ENCODE data around the gene ACTR3C.

The ACTR3C gene

DNA sequence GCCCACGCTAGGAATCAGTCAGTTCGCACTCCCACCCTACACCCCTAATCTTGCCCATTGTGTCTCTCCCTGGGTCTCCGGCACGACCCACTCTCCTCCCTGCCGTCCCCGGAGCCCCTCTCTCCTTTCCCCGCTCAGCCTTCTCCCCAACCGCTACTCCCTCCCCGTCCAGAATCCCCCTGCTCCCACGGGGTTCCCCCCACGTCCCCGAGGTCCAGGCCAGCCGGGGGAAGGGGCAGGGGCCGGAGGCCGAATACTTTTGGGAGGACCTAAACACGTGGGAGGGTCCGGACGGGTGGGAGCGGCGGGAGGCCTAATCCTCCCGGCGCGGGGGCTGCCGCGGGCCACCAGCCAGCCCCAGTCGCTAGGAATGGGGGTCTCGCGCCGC lies 17.5 kb upstream of the ACTR3C start:
- H3K4me3 ChIP-seq (ENCODE audit: low read length), result peak overlapping the region; percentile 79

GRCh38 chr7:150340024-150340749 lies 16.8 kb upstream of the ACTR3C start:
- H3K4me3 ChIP-seq (ENCODE audit: low read length), result peak overlapping the region; percentile 79
- no peak overlapping the region for H3K27ac ChIP-seq (ENCODE audit: low read length)

More for the DNA sequence above, 17.5 kb upstream of the ACTR3C start:
- Histone ChIP-seq H3K27ac (ENCODE audit: low read length) (no peak overlapping the region), H3K36me3 (ENCODE audit: insufficient read depth, low read depth, low read length) (peaks cover 36% of the 10 kb centered on the region), H3K9me3 (ENCODE audit: insufficient read depth, low read depth, low read length) (no peaks in the 10 kb centered on the region; the same call in 1 of the 2 replicates), H3K27me3 (ENCODE audit: insufficient read depth, low read length) (peaks cover 34% of the 10 kb centered on the region), H3K4me1 (ENCODE audit: insufficient read depth, low read length) (peaks cover 16% of the 10 kb centered on the region), H3K9ac (ENCODE audit: low read depth, low read length) (peak overlapping the region; percentile 79; the same call in 1 of the 2 replicates)

DNA sequence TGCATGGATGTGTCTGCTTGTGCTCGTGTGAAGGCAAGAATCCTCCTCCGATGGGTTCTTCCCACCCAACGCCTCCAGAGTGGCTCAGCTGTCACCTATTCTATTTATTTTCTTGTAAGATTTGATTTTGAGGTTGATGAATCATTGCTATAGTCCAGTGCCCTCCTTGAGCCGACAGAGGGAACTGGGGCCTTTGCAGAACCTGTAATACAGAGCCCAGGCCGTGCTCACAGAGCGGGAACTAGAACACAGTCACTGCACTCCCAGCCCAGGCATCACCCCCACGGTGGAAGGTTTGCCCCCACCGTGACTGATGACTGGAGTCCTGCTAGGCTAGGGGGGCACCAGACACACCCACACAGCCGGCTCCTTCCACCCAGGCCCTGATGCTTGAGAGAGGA lies 16.1 kb upstream of the ACTR3C start:
- Histone ChIP-seq H3K9ac (ENCODE audit: low read depth, low read length) (peak overlapping the region; percentile 68; the same call in 1 of the 2 replicates), H3K27me3 (ENCODE audit: insufficient read depth, low read length) (peaks cover 34% of the 10 kb centered on the region), H3K4me1 (ENCODE audit: insufficient read depth, low read length) (peaks cover 24% of the 10 kb centered on the region), H3K4me3 (ENCODE audit: low read length) (peak overlapping the region; percentile 79; the same call in 1 of the 2 replicates), H3K9me3 (ENCODE audit: insufficient read depth, low read depth, low read length) (no peaks in the 10 kb centered on the region; the same call in 1 of the 2 replicates), H3K36me3 (ENCODE audit: insufficient read depth, low read depth, low read length) (peaks cover 39% of the 10 kb centered on the region), H3K27ac (ENCODE audit: low read length) (no peak overlapping the region)

More at GRCh38 chr7:150340024-150340749, 16.8 kb upstream of the ACTR3C start:
- no peaks in the 10 kb centered on the region; the same call in 1 of the 2 replicates for H3K9me3 ChIP-seq (ENCODE audit: insufficient read depth, low read depth, low read length)
- peaks cover 34% of the 10 kb centered on the region for H3K27me3 ChIP-seq (ENCODE audit: insufficient read depth, low read length)
- H3K4me1 ChIP-seq (ENCODE audit: insufficient read depth, low read length), result peaks cover 23% of the 10 kb centered on the region
- peaks cover 39% of the 10 kb centered on the region for H3K36me3 ChIP-seq (ENCODE audit: insufficient read depth, low read depth, low read length)
- peak overlapping the region; percentile 79; the same call in 1 of the 2 replicates for H3K9ac ChIP-seq (ENCODE audit: low read depth, low read length)

DNA sequence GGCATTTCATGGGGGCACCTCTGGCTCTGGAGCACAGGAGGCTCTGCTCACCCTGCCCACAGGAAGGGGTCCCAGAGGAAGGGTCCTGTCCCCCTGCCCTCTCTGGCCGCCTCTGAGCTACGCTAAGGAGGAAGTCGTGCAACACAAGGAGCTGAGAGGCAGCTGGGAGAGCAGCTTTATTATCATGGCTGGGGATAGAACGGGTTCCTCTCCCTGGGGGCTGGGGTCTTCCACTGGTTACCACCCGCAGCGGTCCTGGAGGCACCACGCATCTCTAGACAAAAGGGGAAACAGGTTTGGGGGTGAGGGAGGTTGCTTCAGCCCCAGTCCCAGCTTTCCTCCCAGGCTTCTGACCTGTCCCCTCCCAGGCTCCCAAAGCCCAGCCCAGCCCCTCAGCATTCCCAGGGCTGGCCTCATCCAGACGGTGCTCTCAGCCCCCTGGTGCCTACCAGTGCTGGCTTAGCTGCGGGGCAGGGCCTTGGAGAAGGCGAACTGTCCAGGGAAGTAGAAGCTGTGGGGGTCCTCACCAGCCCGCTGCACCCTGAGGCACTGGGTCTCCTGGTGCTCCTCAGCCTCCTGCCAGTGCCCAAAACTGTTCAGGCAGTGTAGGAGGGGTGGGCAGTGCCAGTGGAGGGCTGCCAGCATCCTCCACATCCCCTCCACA lies 15.0 kb upstream of the ACTR3C start:
- Histone ChIP-seq H3K4me3 (ENCODE audit: low read length) (no peak overlapping the region), H3K9ac (ENCODE audit: low read depth, low read length) (no peak overlapping the region), H3K36me3 (ENCODE audit: insufficient read depth, low read depth, low read length) (peaks cover 47% of the 10 kb centered on the region), H3K9me3 (ENCODE audit: insufficient read depth, low read depth, low read length) (no peaks in the 10 kb centered on the region), H3K27me3 (ENCODE audit: insufficient read depth, low read length) (peaks cover 24% of the 10 kb centered on the region), H3K4me1 (ENCODE audit: insufficient read depth, low read length) (peaks cover 24% of the 10 kb centered on the region), H3K27ac (ENCODE audit: low read length) (no peak overlapping the region)

GRCh38 chr7:150337659-150338081 lies 14.3 kb upstream of the ACTR3C start:
- H3K4me1 ChIP-seq (ENCODE audit: insufficient read depth, low read length), result peaks cover 24% of the 10 kb centered on the region

GRCh38 chr7:150337179-150337578 lies 13.8 kb upstream of the ACTR3C start:
- Histone ChIP-seq H3K4me1 (ENCODE audit: insufficient read depth, low read length) (peaks cover 21% of the 10 kb centered on the region), H3K9me3 (ENCODE audit: insufficient read depth, low read depth, low read length) (no peaks in the 10 kb centered on the region), H3K4me3 (ENCODE audit: low read length) (no peak overlapping the region), H3K36me3 (ENCODE audit: insufficient read depth, low read depth, low read length) (peaks cover 57% of the 10 kb centered on the region), H3K27ac (ENCODE audit: low read length) (no peak overlapping the region), H3K9ac (ENCODE audit: low read depth, low read length) (no peak overlapping the region), H3K27me3 (ENCODE audit: insufficient read depth, low read length) (peaks cover 13% of the 10 kb centered on the region)

More at GRCh38 chr7:150337659-150338081, 14.3 kb upstream of the ACTR3C start:
- no peaks in the 10 kb centered on the region for H3K9me3 ChIP-seq (ENCODE audit: insufficient read depth, low read depth, low read length)
- H3K27me3 ChIP-seq (ENCODE audit: insufficient read depth, low read length), result peaks cover 18% of the 10 kb centered on the region
- peaks cover 53% of the 10 kb centered on the region for H3K36me3 ChIP-seq (ENCODE audit: insufficient read depth, low read depth, low read length)
- H3K4me3 ChIP-seq (ENCODE audit: low read length), result no peak overlapping the region
- H3K9ac ChIP-seq (ENCODE audit: low read depth, low read length), result no peak overlapping the region
- H3K27ac ChIP-seq (ENCODE audit: low read length), result no peak overlapping the region

DNA sequence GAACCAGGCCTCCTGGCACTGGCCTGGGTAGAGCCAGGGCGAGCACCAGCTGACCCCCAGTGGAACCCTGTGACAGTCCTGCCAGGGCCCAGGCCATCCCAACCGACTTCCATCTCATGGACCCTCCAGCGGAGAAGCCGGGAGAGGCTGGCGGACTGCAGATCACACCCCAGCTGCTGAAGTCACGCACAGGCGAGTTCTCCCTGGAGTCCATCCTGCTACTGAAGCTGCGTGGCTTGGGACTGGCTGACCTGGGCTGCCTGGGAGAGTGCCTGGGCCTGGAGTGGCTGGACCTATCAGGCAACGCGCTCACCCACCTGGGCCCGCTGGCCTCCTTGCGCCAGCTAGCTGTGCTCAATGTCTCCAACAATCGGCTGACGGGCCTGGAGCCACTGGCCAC lies 13.4 kb upstream of the ACTR3C start:
- no peaks in the 10 kb centered on the region for H3K9me3 ChIP-seq (ENCODE audit: insufficient read depth, low read depth, low read length)
- H3K27ac ChIP-seq (ENCODE audit: low read length), result no peak overlapping the region
- peaks cover 17% of the 10 kb centered on the region for H3K4me1 ChIP-seq (ENCODE audit: insufficient read depth, low read length)
- H3K27me3 ChIP-seq (ENCODE audit: insufficient read depth, low read length), result peaks cover 9% of the 10 kb centered on the region
- H3K36me3 ChIP-seq (ENCODE audit: insufficient read depth, low read depth, low read length), result peaks cover 61% of the 10 kb centered on the region
- H3K9ac ChIP-seq (ENCODE audit: low read depth, low read length), result no peak overlapping the region; the same call in 1 of the 2 replicates
- no peak overlapping the region for H3K4me3 ChIP-seq (ENCODE audit: low read length)

DNA sequence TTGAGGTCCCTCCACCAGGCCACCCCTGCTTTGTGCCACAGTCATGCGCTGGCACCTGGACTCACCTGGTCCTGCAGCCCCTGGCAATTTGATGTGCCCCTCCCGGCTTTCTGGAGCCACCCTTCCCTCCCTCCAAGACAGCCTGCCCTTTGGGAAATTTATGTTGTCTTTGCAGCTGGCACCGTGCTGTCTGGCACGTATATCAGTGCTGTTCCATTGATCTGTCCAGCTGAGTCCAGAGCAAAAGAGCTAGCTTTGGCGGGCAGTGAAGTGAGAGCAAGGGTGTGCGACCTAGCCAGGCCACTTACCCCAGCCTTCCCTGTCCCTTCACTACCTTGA lies 12.4 kb upstream of the ACTR3C start:
- H3K9ac ChIP-seq (ENCODE audit: low read depth, low read length), result peak overlapping the region; percentile 74; the same call in 1 of the 2 replicates
- peaks cover 71% of the 10 kb centered on the region for H3K36me3 ChIP-seq (ENCODE audit: insufficient read depth, low read depth, low read length)
- no peaks in the 10 kb centered on the region for H3K9me3 ChIP-seq (ENCODE audit: insufficient read depth, low read depth, low read length)
- H3K27me3 ChIP-seq (ENCODE audit: insufficient read depth, low read length), result peaks cover 1% of the 10 kb centered on the region; the same call in 1 of the 2 replicates
- peaks cover 17% of the 10 kb centered on the region for H3K4me1 ChIP-seq (ENCODE audit: insufficient read depth, low read length)
- H3K4me3 ChIP-seq (ENCODE audit: low read length), result peak overlapping the region; percentile 45; the same call in 1 of the 2 replicates
- peak overlapping the region; percentile 88 for H3K27ac ChIP-seq (ENCODE audit: low read length)

DNA sequence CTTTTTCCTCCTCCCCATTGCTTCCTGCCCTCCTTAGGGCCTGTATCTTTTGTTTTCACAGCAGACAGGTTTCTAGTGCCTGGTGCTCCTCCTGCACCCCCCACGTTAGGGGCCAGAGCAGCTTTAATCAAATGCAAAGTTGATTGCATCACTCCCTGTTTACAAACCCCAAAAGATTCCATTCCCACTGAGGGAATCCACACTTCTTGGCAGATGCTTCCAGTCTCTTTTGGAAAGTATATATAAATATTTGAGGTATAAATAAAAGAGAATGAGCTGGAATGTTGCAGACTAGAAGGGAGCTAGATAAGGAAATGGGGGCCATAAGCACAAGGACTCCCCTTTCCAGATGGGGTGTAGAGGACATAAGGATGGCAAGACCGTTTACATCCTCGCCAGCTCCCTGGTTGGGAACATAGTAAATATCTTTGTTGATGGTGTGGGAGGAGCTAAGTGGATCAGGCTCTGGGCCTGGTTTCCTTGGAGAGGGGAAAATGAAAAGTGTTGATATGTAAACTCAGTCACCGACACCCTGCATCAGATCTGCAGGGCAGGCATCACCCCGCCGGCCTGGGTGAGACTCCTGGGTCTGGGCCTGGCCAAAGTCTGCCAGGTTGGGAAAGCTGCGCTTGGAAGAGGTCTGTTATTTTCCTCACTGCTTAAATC lies 11.9 kb upstream of the ACTR3C start:
- H3K9ac ChIP-seq (ENCODE audit: low read depth, low read length), result peak overlapping the region; percentile 74; the same call in 1 of the 2 replicates
- H3K27ac ChIP-seq (ENCODE audit: low read length), result peak overlapping the region; percentile 88
- peaks cover 17% of the 10 kb centered on the region for H3K4me1 ChIP-seq (ENCODE audit: insufficient read depth, low read length)
- peaks cover 76% of the 10 kb centered on the region for H3K36me3 ChIP-seq (ENCODE audit: insufficient read depth, low read depth, low read length)
- H3K4me3 ChIP-seq (ENCODE audit: low read length), result peak overlapping the region; percentile 45; the same call in 1 of the 2 replicates
- no peaks in the 10 kb centered on the region for H3K9me3 ChIP-seq (ENCODE audit: insufficient read depth, low read depth, low read length)
- H3K27me3 ChIP-seq (ENCODE audit: insufficient read depth, low read length), result no peaks in the 10 kb centered on the region

DNA sequence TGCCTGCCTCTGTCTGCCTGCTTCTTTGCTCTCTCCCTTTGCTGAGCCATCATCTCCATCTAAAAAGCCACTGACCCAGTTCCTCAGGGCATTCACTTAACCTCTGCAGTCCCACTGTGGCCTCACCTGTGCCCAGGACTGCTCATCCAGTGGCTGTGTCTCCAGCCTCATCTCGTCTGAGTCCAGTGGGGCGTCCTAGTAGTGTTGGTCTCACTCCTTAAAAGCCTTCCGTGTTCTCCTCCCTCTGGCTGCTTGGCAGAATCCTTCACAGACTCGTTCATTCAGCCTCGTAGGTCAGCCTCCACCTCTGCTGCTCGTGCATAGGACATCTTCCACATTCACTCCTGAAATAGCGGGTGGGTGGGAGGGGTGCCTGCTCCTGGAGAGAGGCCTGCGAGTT lies 10.8 kb upstream of the ACTR3C start:
- Histone ChIP-seq H3K27ac (ENCODE audit: low read length) (no peak overlapping the region), H3K9ac (ENCODE audit: low read depth, low read length) (no peak overlapping the region), H3K9me3 (ENCODE audit: insufficient read depth, low read depth, low read length) (no peaks in the 10 kb centered on the region), H3K36me3 (ENCODE audit: insufficient read depth, low read depth, low read length) (peaks cover 77% of the 10 kb centered on the region), H3K4me1 (ENCODE audit: insufficient read depth, low read length) (peaks cover 26% of the 10 kb centered on the region), H3K4me3 (ENCODE audit: low read length) (no peak overlapping the region), H3K27me3 (ENCODE audit: insufficient read depth, low read length) (no peaks in the 10 kb centered on the region)

- Histone ChIP-seq H3K27me3 (ENCODE audit: insufficient read depth, low read length) (no peaks in the 10 kb centered on the region), H3K9me3 (ENCODE audit: insufficient read depth, low read depth, low read length) (no peaks in the 10 kb centered on the region), H3K36me3 (ENCODE audit: insufficient read depth, low read depth, low read length) (peaks cover 77% of the 10 kb centered on the region), H3K4me1 (ENCODE audit: insufficient read depth, low read length) (peaks cover 30% of the 10 kb centered on the region), H3K27ac (ENCODE audit: low read length) (no peak overlapping the region), H3K4me3 (ENCODE audit: low read length) (no peak overlapping the region), H3K9ac (ENCODE audit: low read depth, low read length) (no peak overlapping the region)
Observed at GRCh38 chr7:150333659-150334058, 10.3 kb upstream of the ACTR3C start.
